Measurements from ENCODE around the gene FNBP1.

FNBP1 gene

DNA sequence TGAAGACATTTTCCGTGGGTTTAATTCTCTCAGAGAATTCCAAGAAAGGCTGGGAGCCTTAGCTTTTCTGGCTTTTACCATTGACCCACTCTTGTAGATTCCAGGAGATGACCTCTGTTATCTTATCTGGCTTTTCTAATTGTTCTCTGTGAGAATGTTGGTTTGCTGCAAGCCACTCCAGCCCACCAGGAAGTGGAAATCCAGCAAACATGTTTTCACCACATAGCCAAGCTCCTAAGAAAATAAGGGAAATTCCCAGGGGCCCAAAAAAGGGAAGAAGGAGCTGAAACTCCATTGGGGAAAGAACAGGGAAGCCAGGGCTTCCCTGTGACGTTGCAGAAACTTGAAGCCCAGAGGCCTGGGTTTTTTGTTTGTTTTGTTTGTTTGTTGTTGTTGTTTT lies 30.4 kb upstream of the FNBP1 start:
- Histone ChIP-seq H3K9me2 (replicated peaks; ENCODE audit: control insufficient read depth, low read length) (no peaks in the 10 kb centered on the region), H3F3A (ENCODE audit: control insufficient read depth, insufficient read depth) (no peaks in the 10 kb centered on the region), H3K27ac (ENCODE audit: low read depth, low read length) (no peak overlapping the region), H4K20me1 (ENCODE audit: control insufficient read depth, insufficient read depth, low read depth, low read length) (no peaks in the 10 kb centered on the region; the same call in 1 of the 2 replicates), H3K9me3 (ENCODE audit: control insufficient read depth, insufficient read depth, low read length) (no peaks in the 10 kb centered on the region), H3K4me3 (ENCODE audit: low read length) (no peak overlapping the region), H3K4me2 (ENCODE audit: low read length) (no peak overlapping the region), H3K79me2 (ENCODE audit: control insufficient read depth, low read length) (peaks cover 48% of the 10 kb centered on the region), H3K36me3 (ENCODE audit: control insufficient read depth, low read length) (peaks cover 14% of the 10 kb centered on the region), H3K27me3 (ENCODE audit: control insufficient read depth, low read length) (no peaks in the 10 kb centered on the region), H3K4me1 (ENCODE audit: control insufficient read depth, low read length) (peaks cover 7% of the 10 kb centered on the region)
- TF ChIP-seq, protein P1, sequence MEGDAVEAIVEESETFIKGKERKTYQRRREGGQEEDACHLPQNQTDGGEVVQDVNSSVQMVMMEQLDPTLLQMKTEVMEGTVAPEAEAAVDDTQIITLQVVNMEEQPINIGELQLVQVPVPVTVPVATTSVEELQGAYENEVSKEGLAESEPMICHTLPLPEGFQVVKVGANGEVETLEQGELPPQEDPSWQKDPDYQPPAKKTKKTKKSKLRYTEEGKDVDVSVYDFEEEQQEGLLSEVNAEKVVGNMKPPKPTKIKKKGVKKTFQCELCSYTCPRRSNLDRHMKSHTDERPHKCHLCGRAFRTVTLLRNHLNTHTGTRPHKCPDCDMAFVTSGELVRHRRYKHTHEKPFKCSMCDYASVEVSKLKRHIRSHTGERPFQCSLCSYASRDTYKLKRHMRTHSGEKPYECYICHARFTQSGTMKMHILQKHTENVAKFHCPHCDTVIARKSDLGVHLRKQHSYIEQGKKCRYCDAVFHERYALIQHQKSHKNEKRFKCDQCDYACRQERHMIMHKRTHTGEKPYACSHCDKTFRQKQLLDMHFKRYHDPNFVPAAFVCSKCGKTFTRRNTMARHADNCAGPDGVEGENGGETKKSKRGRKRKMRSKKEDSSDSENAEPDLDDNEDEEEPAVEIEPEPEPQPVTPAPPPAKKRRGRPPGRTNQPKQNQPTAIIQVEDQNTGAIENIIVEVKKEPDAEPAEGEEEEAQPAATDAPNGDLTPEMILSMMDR (IDR thresholded peaks at IDR 0.05; ENCODE audit: low read depth, low read length, poor library complexity, severe bottlenecking) = no peak
- no peak for TF ChIP-seq EZH2phosphoT487 (IDR thresholded peaks at IDR 0.05; ENCODE audit: borderline replicate concordance, low read length)

DNA sequence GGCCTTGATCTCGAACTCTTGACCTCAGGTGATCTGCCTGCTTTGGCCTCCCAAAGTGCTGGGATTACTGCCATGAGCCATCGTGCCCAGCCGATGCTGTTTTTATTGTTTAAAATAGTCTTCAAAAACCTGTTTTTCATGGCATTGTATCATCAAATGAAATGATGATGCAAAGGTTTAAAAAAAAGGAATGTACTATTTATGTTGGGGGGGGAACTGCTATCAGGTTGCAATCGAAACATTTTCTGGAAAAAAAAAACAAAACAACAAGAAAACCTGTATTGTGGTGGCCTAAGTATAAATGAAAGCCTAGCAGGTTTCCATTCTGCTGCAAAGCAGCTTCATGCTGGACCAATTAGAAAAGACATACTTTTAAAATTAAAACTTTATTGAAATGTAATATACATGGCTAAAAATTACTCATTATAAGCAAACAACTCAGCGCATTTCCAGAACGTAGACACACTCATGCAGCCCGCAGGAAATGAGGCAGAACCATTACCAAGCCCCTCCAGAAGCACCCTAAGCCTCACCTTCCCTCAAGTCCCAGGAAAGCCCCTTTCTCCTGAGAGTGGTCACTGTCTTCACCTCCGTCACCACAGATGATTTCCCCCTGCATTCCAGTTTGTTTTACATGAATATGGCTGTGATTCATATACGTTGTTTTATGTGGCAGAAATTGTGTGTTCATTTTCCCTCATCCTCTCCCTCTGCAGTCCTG lies 29.7 kb upstream of the FNBP1 start:
- Histone ChIP-seq H3K9me2 (replicated peaks; ENCODE audit: control insufficient read depth, low read length) (no peaks in the 10 kb centered on the region), H3K4me2 (ENCODE audit: low read length) (no peak overlapping the region), H3K9me3 (ENCODE audit: control insufficient read depth, insufficient read depth, low read length) (no peaks in the 10 kb centered on the region), H3K27me3 (ENCODE audit: control insufficient read depth, low read length) (no peaks in the 10 kb centered on the region), H3F3A (ENCODE audit: control insufficient read depth, insufficient read depth) (no peaks in the 10 kb centered on the region), H3K4me1 (ENCODE audit: control insufficient read depth, low read length) (peaks cover 7% of the 10 kb centered on the region), H4K20me1 (ENCODE audit: control insufficient read depth, insufficient read depth, low read depth, low read length) (no peaks in the 10 kb centered on the region; the same call in 1 of the 2 replicates), H3K4me3 (ENCODE audit: low read length) (no peak overlapping the region), H3K36me3 (ENCODE audit: control insufficient read depth, low read length) (peaks cover 13% of the 10 kb centered on the region), H3K79me2 (ENCODE audit: control insufficient read depth, low read length) (peaks cover 55% of the 10 kb centered on the region), H3K27ac (ENCODE audit: low read depth, low read length) (no peak overlapping the region)
- TF ChIP-seq, protein P1 (IDR thresholded peaks at IDR 0.05; ENCODE audit: low read depth, low read length, poor library complexity, severe bottlenecking) = no peak
- TF ChIP-seq EZH2phosphoT487 (IDR thresholded peaks at IDR 0.05; ENCODE audit: borderline replicate concordance, low read length) = no peak

DNA sequence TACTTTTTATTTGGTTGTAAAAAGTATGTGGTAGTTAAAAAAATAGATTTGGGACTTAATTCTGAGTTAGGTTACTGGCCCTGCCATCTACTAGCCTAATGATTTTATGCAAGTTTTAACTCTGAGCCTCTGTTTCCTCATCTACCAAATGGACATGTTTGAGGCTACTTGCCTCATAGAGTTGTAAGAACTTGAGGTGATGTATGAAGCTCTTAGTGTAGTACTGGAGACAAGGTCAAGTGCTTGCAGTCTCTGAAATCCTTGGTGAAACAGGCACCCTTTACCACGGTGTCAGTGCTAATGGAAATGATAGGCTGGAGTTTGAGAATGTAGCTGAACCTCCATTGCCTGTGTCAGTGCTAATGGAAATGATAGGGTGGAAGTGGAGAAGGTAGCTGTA lies 26.1 kb upstream of the FNBP1 start:
- no peaks in the 10 kb centered on the region for H3K9me2 ChIP-seq (replicated peaks; ENCODE audit: control insufficient read depth, low read length)
- no peaks in the 10 kb centered on the region; the same call in 1 of the 2 replicates for H4K20me1 ChIP-seq (ENCODE audit: control insufficient read depth, insufficient read depth, low read depth, low read length)
- no peaks in the 10 kb centered on the region for H3K36me3 ChIP-seq (ENCODE audit: control insufficient read depth, low read length)
- no peak for TF ChIP-seq EZH2phosphoT487 (IDR thresholded peaks at IDR 0.05; ENCODE audit: borderline replicate concordance, low read length)
- TF ChIP-seq, protein P1 (IDR thresholded peaks at IDR 0.05; ENCODE audit: low read depth, low read length, poor library complexity, severe bottlenecking) = no peak
- H3K4me2 ChIP-seq (ENCODE audit: low read length) = no peak overlapping the region
- H3K4me1 ChIP-seq (ENCODE audit: control insufficient read depth, low read length) = peaks cover 7% of the 10 kb centered on the region
- H3K27me3 ChIP-seq (ENCODE audit: control insufficient read depth, low read length) = no peaks in the 10 kb centered on the region
- H3K4me3 ChIP-seq (ENCODE audit: low read length) = no peak overlapping the region
- no peaks in the 10 kb centered on the region for H3F3A ChIP-seq (ENCODE audit: control insufficient read depth, insufficient read depth)
- no peaks in the 10 kb centered on the region for H3K9me3 ChIP-seq (ENCODE audit: control insufficient read depth, insufficient read depth, low read length)
- H3K79me2 ChIP-seq (ENCODE audit: control insufficient read depth, low read length) = peaks cover 75% of the 10 kb centered on the region
- no peak overlapping the region for H3K27ac ChIP-seq (ENCODE audit: low read depth, low read length)

Data from DOHH2 (cell line).